ENCODE data around the gene CFTR.

The CFTR gene

GRCh38 chr7:117606132-117606531, 126.3 kb downstream of the CFTR start:
- Histone ChIP-seq H3K9me3 (ENCODE audit: control insufficient read depth in 2 of 2, low read length in 2 of 2) (no peaks in the 10 kb centered on the region), H3K27ac (ENCODE audit: low read length) (no peak overlapping the region), H3K4me3 (ENCODE audit: low read length in 2 of 2) (no peak overlapping the region), H3K9ac (ENCODE audit: low read length in 2 of 2) (no peak overlapping the region), H3K36me3 (ENCODE audit: control insufficient read depth in 2 of 2, insufficient read depth in 2 of 2, low read length in 2 of 2) (no peaks in the 10 kb centered on the region), H3K27me3 (ENCODE audit: control insufficient read depth in 1 of 2, insufficient read depth in 2 of 2, low read length in 2 of 2) (no peaks in the 10 kb centered on the region), H3K4me1 (ENCODE audit: control insufficient read depth, insufficient read depth, low read length) (peaks cover 2% of the 10 kb centered on the region)

- no peaks in the 10 kb centered on the region for H3K36me3 ChIP-seq (ENCODE audit: control insufficient read depth in 2 of 2, insufficient read depth in 2 of 2, low read length in 2 of 2)
- no peaks in the 10 kb centered on the region for H3K27me3 ChIP-seq (ENCODE audit: control insufficient read depth in 1 of 2, insufficient read depth in 2 of 2, low read length in 2 of 2)
- H3K9ac ChIP-seq (ENCODE audit: low read length in 2 of 2), result no peak overlapping the region
- no peak overlapping the region for H3K27ac ChIP-seq (ENCODE audit: low read length)
- no peaks in the 10 kb centered on the region for H3K4me1 ChIP-seq (ENCODE audit: control insufficient read depth, insufficient read depth, low read length)
- H3K4me3 ChIP-seq (ENCODE audit: low read length in 2 of 2), result no peak overlapping the region
- no peaks in the 10 kb centered on the region for H3K9me3 ChIP-seq (ENCODE audit: control insufficient read depth in 2 of 2, low read length in 2 of 2)
Measured at GRCh38 chr7:117610396-117610795, 130.6 kb downstream of the CFTR start.

- Histone ChIP-seq H3K27ac (ENCODE audit: low read length) (no peak overlapping the region), H3K27me3 (ENCODE audit: control insufficient read depth in 1 of 2, insufficient read depth in 2 of 2, low read length in 2 of 2) (no peaks in the 10 kb centered on the region), H3K9ac (ENCODE audit: low read length in 2 of 2) (no peak overlapping the region), H3K9me3 (ENCODE audit: control insufficient read depth in 2 of 2, low read length in 2 of 2) (no peaks in the 10 kb centered on the region), H3K4me1 (ENCODE audit: control insufficient read depth, insufficient read depth, low read length) (no peaks in the 10 kb centered on the region), H3K36me3 (ENCODE audit: control insufficient read depth in 2 of 2, insufficient read depth in 2 of 2, low read length in 2 of 2) (no peaks in the 10 kb centered on the region), H3K4me3 (ENCODE audit: low read length in 2 of 2) (no peak overlapping the region)
Measured at GRCh38 chr7:117612637-117613036, 132.8 kb downstream of the CFTR start.

DNA sequence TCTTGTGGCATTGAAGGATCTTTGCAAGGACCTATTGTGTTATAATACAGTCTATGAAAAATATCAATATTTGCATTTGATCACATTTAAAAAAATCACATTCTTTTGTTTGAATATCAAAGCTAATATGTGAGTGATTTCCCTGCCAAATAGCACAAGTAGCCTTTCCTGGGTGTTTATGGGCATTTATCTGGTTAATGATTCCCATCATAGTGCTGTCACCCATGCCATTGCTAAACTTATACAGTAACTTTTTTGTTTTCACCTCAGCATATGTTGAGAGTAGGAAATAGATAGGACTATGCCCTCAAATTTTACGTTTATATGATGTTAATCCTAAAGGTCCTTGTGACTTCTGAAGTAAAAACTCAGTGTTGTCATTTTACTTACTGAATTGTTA, 136.9 kb downstream of the CFTR start:
- Histone ChIP-seq H3K4me3 (ENCODE audit: low read length in 2 of 2) (no peak overlapping the region), H3K27ac (ENCODE audit: low read length) (no peak overlapping the region), H3K4me1 (ENCODE audit: control insufficient read depth, insufficient read depth, low read length) (no peaks in the 10 kb centered on the region), H3K36me3 (ENCODE audit: control insufficient read depth in 2 of 2, insufficient read depth in 2 of 2, low read length in 2 of 2) (no peaks in the 10 kb centered on the region), H3K9ac (ENCODE audit: low read length in 2 of 2) (no peak overlapping the region), H3K9me3 (ENCODE audit: control insufficient read depth in 2 of 2, low read length in 2 of 2) (no peaks in the 10 kb centered on the region), H3K27me3 (ENCODE audit: control insufficient read depth in 1 of 2, insufficient read depth in 2 of 2, low read length in 2 of 2) (no peaks in the 10 kb centered on the region)

- Histone ChIP-seq H3K27me3 (ENCODE audit: control insufficient read depth in 1 of 2, insufficient read depth in 2 of 2, low read length in 2 of 2) (peaks cover 0 to 3% of the 10 kb centered on the region in 2 donors), H3K9ac (ENCODE audit: low read length in 2 of 2) (no peak overlapping the region), H3K36me3 (ENCODE audit: control insufficient read depth in 2 of 2, insufficient read depth in 2 of 2, low read length in 2 of 2) (no peaks in the 10 kb centered on the region), H3K4me3 (ENCODE audit: low read length in 2 of 2) (no peak overlapping the region), H3K9me3 (ENCODE audit: control insufficient read depth in 2 of 2, low read length in 2 of 2) (no peaks in the 10 kb centered on the region), H3K27ac (ENCODE audit: low read length) (no peak overlapping the region), H3K4me1 (ENCODE audit: control insufficient read depth, insufficient read depth, low read length) (no peaks in the 10 kb centered on the region)
Measured at GRCh38 chr7:117619681-117620080, 139.9 kb downstream of the CFTR start.

DNA sequence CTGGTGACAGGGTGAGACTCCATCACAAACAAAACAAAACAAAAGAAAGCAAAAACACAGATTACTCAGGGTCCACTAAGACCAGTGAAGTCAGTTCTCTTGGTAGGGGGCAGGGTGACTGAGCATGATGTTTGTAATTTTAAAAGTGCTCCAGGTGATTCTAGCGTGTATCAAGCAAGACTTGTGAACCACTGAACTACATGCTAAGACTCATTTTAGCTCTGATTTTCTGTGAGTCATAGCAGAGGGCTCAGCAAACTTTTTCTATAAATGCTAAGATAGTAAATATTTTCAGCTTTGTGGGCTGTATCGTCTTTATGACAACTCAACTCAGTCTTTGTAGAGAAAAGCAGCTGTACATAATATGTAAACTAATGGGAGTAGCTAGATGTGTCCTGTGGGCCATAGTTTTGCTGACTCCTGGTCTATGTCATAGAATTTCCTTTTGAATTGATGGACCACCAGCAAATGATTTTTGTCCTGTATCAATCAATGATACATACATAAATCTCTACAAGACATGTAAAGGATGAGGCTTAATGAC, 141.3 kb downstream of the CFTR start:
- Histone ChIP-seq H3K4me3 (ENCODE audit: low read length in 2 of 2) (no peak overlapping the region), H3K9me3 (ENCODE audit: control insufficient read depth in 2 of 2, low read length in 2 of 2) (no peaks in the 10 kb centered on the region), H3K27ac (ENCODE audit: low read length) (no peak overlapping the region), H3K36me3 (ENCODE audit: control insufficient read depth in 2 of 2, insufficient read depth in 2 of 2, low read length in 2 of 2) (no peaks in the 10 kb centered on the region), H3K4me1 (ENCODE audit: control insufficient read depth, insufficient read depth, low read length) (no peaks in the 10 kb centered on the region), H3K27me3 (ENCODE audit: control insufficient read depth in 1 of 2, insufficient read depth in 2 of 2, low read length in 2 of 2) (peaks cover 0 to 3% of the 10 kb centered on the region in 2 donors), H3K9ac (ENCODE audit: low read length in 2 of 2) (no peak overlapping the region)

GRCh38 chr7:117623606-117624005, 143.8 kb downstream of the CFTR start:
- H3K9ac ChIP-seq (ENCODE audit: low read length in 2 of 2), result no peak overlapping the region
- H3K36me3 ChIP-seq (ENCODE audit: control insufficient read depth in 2 of 2, insufficient read depth in 2 of 2, low read length in 2 of 2), result no peaks in the 10 kb centered on the region
- H3K9me3 ChIP-seq (ENCODE audit: control insufficient read depth in 2 of 2, low read length in 2 of 2), result no peaks in the 10 kb centered on the region
- no peak overlapping the region for H3K4me3 ChIP-seq (ENCODE audit: low read length in 2 of 2)
- H3K4me1 ChIP-seq (ENCODE audit: control insufficient read depth, insufficient read depth, low read length), result no peaks in the 10 kb centered on the region
- H3K27ac ChIP-seq (ENCODE audit: low read length), result no peak overlapping the region
- peaks cover 0 to 3% of the 10 kb centered on the region in 2 donors for H3K27me3 ChIP-seq (ENCODE audit: control insufficient read depth in 1 of 2, insufficient read depth in 2 of 2, low read length in 2 of 2)

DNA sequence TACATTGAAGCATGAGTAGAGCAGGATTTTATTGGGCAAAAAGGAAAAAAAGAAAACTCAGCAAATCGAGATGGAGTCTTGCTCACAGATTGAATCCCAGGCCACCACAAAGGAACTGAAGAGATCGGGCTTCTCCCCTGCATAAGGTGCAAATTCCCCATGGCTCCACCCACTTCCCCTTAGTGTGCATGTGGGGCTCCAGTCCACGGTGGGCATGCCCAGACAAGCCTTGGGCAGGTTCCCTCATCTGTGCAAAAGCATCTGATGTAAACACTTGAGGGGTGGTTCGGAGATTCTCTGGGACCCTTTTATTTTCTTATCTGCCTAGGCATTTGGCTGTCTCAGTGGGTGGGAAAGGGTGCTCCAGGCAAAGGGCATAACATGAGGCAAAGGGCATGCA, 150.7 kb downstream of the CFTR start:
- Histone ChIP-seq H3K9ac (ENCODE audit: low read length in 2 of 2) (no peak overlapping the region), H3K9me3 (ENCODE audit: control insufficient read depth in 2 of 2, low read length in 2 of 2) (no peaks in the 10 kb centered on the region), H3K36me3 (ENCODE audit: control insufficient read depth in 2 of 2, insufficient read depth in 2 of 2, low read length in 2 of 2) (no peaks in the 10 kb centered on the region)

DNA sequence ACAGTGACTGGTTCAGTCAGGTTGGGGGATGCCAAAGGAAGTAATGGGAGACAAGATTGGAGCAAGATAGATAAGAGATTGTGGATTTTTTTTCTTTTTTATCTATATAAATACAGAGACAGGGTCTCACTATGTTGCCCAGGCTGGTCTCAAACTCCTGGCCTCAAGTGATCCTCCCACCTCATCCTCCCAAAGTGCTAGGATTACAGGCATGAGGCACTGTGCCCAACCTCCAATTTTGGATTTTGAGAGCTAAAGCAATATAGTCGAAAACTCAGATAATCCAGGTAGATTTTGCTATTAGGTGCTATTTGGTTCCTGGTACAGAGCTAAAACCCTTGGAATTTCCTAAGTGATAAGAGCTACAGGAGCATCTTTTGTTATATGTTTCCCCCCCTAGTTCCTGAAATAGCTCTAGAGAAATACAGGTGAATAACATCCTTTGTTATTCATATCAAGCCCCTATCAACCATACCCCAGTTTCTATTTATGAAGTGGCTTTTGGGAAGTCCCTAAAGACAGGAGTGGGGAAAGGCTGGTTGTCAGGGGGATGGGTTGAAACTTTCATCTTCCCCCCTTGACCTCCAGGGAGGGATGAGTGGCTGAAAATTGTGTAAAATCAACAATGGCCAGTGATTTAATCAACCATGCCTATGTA, 151.2 kb downstream of the CFTR start:
- no peaks in the 10 kb centered on the region for H3K9me3 ChIP-seq (ENCODE audit: control insufficient read depth in 2 of 2, low read length in 2 of 2)
- no peaks in the 10 kb centered on the region for H3K36me3 ChIP-seq (ENCODE audit: control insufficient read depth in 2 of 2, insufficient read depth in 2 of 2, low read length in 2 of 2)
- H3K4me1 ChIP-seq (ENCODE audit: control insufficient read depth, insufficient read depth, low read length), result no peaks in the 10 kb centered on the region
- no peaks in the 10 kb centered on the region for H3K27me3 ChIP-seq (ENCODE audit: control insufficient read depth in 1 of 2, insufficient read depth in 2 of 2, low read length in 2 of 2)
- H3K9ac ChIP-seq (ENCODE audit: low read length in 2 of 2), result no peak overlapping the region
- no peak overlapping the region for H3K27ac ChIP-seq (ENCODE audit: low read length)
- H3K4me3 ChIP-seq (ENCODE audit: low read length in 2 of 2), result no peak overlapping the region

More for the DNA sequence above, 150.7 kb downstream of the CFTR start:
- H3K4me3 ChIP-seq (ENCODE audit: low read length in 2 of 2), result no peak overlapping the region
- H3K4me1 ChIP-seq (ENCODE audit: control insufficient read depth, insufficient read depth, low read length), result no peaks in the 10 kb centered on the region
- H3K27ac ChIP-seq (ENCODE audit: low read length), result no peak overlapping the region
- no peaks in the 10 kb centered on the region for H3K27me3 ChIP-seq (ENCODE audit: control insufficient read depth in 1 of 2, insufficient read depth in 2 of 2, low read length in 2 of 2)

DNA sequence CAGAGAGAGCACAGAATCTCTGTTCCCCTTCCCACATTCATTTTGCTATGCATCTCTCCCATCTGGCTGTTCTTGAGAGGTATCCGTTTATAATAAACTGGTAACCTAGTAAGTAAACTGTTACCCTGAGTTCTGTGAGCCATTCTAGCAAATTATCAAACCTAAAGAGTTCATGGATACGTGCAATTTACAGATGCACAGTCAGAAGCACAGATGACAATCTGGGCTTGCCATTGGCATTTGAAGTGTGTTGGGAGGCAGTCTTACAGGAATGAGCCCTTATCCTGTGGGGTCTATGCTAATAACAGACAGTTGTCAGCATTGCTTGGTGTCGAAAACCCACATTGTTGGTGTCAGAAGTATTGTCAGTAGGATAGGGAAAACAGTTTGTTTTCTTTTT, 151.8 kb downstream of the CFTR start:
- Histone ChIP-seq H3K27ac (ENCODE audit: low read length) (no peak overlapping the region), H3K4me1 (ENCODE audit: control insufficient read depth, insufficient read depth, low read length) (no peaks in the 10 kb centered on the region), H3K9me3 (ENCODE audit: control insufficient read depth in 2 of 2, low read length in 2 of 2) (no peaks in the 10 kb centered on the region), H3K36me3 (ENCODE audit: control insufficient read depth in 2 of 2, insufficient read depth in 2 of 2, low read length in 2 of 2) (no peaks in the 10 kb centered on the region), H3K27me3 (ENCODE audit: control insufficient read depth in 1 of 2, insufficient read depth in 2 of 2, low read length in 2 of 2) (no peaks in the 10 kb centered on the region), H3K9ac (ENCODE audit: low read length in 2 of 2) (no peak overlapping the region), H3K4me3 (ENCODE audit: low read length in 2 of 2) (no peak overlapping the region)

DNA sequence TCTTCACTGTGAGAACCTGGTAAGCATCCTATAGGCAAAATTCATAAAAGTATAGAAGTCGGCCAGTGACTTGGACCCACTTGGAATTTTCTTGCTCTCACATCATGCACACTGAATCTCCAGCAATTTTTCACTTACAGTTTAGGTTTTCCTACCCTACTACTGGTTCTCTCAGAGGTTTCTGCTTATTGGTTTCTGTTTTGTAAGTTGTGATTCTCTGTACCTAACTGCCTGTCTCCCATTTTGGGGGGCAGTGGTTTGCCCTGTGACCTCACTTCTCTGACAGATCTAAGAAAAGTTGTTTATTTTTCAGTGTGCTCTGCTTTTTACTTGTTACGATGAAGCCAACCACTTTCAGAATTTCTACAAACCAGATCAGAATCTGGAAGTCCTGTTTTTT, 158.1 kb downstream of the CFTR start:
- Histone ChIP-seq H3K4me3 (ENCODE audit: low read length in 2 of 2) (no peak overlapping the region), H3K4me1 (ENCODE audit: control insufficient read depth, insufficient read depth, low read length) (no peaks in the 10 kb centered on the region), H3K27ac (ENCODE audit: low read length) (no peak overlapping the region), H3K36me3 (ENCODE audit: control insufficient read depth in 2 of 2, insufficient read depth in 2 of 2, low read length in 2 of 2) (no peaks in the 10 kb centered on the region), H3K27me3 (ENCODE audit: control insufficient read depth in 1 of 2, insufficient read depth in 2 of 2, low read length in 2 of 2) (no peaks in the 10 kb centered on the region), H3K9ac (ENCODE audit: low read length in 2 of 2) (no peak overlapping the region), H3K9me3 (ENCODE audit: control insufficient read depth in 2 of 2, low read length in 2 of 2) (no peaks in the 10 kb centered on the region)
